Omental fat pad (tissue), 4 donors: ENCODE measurements around the gene PCDHGA4. TPM values are rescaled to one million over a fixed set of nuclear protein-coding genes. Genes with fewer than 3 reads are reported as not detected.
"Not testable (repeated sequence)": the region's sequence is repeated elsewhere in the genome, so short reads cannot be mapped to it uniquely, and the experiment has no call there.

Experiments
- ATAC-seq: fragments of 150-250 bp; one replicate; pipeline ENCODE4 v1.9.1; 2016; ENCODE audit warnings: mild to moderate bottlenecking, moderate library complexity; ENCODE audit not compliant: low FRiP score
- DNase-seq: peaks from one replicate; pipeline ENCODE4 v3.0.0-alpha.2; 2019; ENCODE audit warnings: low spot score
- total RNA-seq, 4 donors: library from RNA; depleted of rRNA; stranded (reverse); fragments of >200 nt; gene quantifications; one replicate each; pipeline ENCODE4 v1.1.0, GENCODE V29; 2016
- TF ChIP-seq, protein P1 (sequence below), 3 donors: fragments of 450-650 bp; IDR thresholded peaks; one replicate each; pipeline ENCODE4 v1.5.1; 2016 to 2017; ENCODE audit warnings: antibody characterized with exemption in 3 of 3, mild to moderate bottlenecking in 3 of 3, moderate library complexity in 2 of 3

PCDHGA4 gene
- total RNA-seq, 4 donors from 2014 or later, result 2.6 to 9.0 (median 3.9) TPM

DNA sequence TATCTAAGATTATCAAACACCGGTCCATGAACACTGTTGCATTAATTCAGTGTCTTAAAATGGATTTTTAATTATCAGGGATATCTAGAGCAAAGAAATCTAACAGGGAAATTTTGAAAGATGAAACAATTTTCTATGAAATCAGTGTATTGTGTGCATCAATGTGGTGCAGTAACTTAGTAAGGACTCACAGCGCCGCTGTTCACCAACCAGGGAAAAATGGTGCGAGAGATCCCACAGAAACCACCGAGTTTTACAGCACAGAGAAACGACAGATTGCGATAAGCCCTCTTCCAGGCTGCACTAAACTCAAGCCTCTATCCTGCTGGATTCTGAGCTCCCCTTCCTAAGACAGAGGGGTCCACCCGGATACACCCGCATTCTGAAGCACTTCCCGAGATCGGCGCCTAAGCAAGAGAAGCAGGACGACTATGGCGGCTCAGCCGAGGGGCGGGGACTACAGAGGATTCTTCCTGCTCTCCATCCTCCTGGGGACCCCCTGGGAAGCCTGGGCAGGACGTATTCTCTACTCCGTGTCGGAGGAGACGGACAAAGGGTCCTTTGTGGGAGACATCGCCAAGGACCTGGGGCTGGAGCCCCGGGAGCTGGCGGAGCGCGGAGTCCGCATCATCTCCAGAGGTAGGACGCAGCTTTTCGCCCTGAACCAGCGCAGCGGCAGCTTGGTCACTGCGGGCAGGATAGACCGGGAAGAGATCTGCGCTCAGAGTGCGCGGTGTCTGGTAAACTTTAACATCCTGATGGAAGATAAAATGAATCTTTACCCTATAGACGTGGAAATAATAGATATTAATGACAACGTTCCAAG, 27.9 kb downstream of the PCDHGA4 start, which contains the start of gene PCDHGA7:
TSS of gene PCDHGA7 (plus strand) at position 274 of the 826 bp plus-strand sequence. CDS start at position 432, 158 bp downstream.
- no peak for DNase-seq
- no peak for ATAC-seq
- TF ChIP-seq, protein P1, sequence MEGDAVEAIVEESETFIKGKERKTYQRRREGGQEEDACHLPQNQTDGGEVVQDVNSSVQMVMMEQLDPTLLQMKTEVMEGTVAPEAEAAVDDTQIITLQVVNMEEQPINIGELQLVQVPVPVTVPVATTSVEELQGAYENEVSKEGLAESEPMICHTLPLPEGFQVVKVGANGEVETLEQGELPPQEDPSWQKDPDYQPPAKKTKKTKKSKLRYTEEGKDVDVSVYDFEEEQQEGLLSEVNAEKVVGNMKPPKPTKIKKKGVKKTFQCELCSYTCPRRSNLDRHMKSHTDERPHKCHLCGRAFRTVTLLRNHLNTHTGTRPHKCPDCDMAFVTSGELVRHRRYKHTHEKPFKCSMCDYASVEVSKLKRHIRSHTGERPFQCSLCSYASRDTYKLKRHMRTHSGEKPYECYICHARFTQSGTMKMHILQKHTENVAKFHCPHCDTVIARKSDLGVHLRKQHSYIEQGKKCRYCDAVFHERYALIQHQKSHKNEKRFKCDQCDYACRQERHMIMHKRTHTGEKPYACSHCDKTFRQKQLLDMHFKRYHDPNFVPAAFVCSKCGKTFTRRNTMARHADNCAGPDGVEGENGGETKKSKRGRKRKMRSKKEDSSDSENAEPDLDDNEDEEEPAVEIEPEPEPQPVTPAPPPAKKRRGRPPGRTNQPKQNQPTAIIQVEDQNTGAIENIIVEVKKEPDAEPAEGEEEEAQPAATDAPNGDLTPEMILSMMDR (IDR thresholded peaks at IDR 0.05), result no peak

DNA sequence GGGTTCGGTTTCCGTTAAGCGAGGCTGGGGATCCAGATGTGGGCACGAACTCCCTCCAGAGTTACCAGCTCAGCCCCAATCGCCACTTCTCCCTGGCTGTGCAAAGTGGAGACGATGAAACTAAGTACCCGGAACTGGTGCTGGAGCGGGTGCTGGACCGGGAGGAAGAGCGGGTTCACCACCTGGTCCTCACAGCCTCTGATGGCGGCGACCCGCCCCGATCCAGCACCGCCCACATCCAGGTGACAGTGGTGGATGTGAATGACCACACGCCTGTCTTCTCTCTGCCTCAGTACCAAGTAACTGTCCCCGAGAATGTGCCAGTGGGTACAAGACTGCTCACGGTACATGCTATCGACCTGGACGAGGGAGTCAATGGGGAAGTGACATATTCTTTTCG, 28.5 kb downstream of the PCDHGA4 start:
- TF ChIP-seq, protein P1 (IDR thresholded peaks at IDR 0.05), result no peak
- ATAC-seq (no peak), DNase-seq (no peak)

DNA sequence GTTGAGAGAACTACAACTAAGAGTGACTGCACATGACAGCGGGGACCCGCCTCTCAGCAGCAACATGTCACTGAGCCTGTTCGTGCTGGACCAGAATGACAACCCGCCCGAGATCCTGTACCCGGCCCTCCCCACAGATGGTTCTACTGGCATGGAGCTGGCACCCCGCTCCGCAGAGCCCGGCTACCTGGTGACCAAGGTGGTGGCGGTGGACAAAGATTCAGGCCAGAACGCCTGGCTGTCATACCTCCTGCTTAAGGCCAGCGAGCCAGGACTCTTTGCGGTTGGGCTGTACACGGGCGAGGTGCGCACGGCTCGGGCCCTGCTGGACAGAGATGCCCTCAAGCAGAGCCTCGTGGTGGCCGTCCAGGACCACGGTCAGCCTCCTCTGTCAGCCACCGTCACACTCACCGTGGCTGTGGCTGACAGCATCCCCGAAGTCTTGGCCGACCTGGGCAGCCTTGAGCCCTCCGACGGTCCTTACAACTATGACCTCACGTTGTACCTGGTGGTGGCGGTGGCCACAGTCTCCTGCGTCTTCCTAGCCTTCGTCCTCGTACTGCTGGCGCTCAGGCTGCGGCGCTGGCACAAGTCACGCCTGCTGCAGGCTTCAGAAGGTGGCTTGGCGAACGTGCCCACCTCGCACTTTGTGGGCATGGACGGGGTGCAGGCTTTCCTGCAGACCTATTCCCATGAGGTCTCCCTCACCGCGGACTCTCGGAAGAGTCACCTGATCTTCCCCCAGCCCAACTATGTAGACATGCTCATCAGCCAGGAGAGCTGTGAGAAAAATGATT, 29.8 kb downstream of the PCDHGA4 start:
- ATAC-seq (no peak), DNase-seq (no peak)
- TF ChIP-seq, protein P1 (IDR thresholded peaks at IDR 0.05), result no peak

DNA sequence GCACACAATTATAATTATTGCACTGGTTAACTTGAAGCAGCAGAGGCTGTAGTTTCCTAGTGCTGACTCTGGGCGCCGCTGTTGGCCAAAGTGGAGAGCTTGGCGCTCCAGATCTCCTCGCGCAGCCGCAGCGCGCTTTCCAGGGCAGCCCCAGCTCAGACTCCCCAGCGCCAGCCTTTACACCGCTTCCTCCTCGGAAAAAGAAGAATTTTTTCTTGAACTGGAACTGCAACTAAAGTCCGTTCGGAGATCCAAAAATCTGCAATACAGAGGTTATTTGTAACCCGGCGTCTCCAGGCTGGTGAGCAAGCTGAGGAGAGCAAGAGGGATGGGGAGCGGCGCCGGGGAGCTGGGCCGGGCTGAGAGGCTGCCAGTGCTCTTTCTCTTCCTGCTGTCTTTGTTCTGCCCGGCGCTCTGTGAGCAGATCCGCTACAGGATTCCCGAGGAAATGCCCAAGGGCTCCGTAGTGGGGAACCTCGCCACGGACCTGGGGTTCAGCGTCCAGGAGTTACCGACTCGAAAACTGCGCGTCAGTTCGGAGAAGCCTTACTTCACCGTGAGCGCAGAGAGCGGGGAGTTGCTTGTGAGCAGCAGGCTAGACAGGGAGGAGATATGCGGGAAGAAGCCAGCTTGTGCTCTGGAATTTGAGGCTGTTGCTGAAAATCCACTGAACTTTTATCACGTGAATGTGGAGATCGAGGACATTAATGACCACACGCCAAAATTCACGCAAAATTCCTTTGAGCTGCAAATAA, 32.9 kb downstream of the PCDHGA4 start, which contains the start of gene PCDHGB4:
TSS of gene PCDHGB4 (plus strand) at position 142 of the 755 bp plus-strand sequence. CDS start at position 329, 187 bp downstream.
- DNase-seq, ATAC-seq: not testable (repeated sequence)

DNA sequence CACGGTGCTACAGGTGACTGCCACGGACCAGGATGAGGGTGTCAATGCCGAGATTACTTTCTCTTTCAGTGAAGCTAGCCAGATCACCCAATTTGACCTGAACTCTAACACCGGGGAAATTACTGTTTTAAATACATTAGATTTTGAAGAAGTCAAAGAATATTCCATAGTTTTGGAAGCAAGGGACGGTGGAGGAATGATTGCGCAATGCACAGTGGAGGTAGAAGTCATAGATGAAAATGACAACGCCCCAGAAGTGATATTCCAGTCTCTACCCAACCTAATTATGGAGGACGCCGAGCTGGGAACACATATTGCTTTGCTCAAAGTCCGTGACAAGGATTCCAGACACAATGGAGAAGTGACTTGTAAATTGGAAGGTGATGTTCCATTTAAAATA, 33.8 kb downstream of the PCDHGA4 start:
- TF ChIP-seq, protein P1 (IDR thresholded peaks at IDR 0.05), result no peak
- no peak for DNase-seq
- ATAC-seq, result no peak

DNA sequence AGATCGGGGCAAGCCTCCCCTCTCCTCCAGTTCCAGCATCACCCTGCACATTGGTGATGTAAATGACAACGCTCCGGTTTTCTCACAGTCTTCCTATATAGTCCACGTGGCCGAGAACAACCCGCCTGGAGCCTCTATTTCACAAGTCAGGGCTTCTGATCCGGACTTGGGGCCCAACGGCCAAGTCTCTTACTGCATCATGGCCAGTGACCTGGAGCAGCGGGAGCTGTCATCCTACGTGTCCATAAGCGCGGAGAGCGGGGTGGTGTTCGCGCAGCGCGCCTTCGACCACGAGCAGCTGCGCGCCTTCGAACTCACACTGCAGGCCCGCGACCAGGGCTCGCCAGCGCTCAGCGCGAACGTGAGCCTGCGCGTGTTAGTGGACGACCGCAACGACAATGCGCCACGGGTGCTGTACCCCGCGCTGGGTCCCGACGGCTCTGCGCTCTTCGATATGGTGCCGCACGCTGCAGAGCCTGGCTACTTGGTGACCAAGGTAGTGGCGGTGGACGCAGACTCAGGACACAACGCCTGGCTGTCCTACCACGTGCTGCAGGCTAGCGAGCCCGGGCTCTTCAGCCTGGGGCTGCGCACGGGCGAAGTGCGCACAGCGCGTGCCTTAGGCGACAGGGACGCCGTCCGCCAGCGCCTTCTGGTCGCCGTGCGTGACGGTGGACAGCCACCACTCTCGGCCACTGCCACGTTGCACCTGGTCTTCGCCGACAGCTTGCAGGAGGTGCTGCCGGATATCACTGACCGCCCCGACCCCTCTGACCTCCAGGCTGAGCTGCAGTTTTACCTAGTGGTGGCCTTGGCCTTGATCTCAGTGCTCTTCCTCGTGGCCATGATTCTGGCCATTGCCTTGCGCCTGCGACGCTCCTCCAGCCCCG, 34.6 kb downstream of the PCDHGA4 start:
- TF ChIP-seq, protein P1 (IDR thresholded peaks at IDR 0.05), result no peak
- no peak for DNase-seq
- no peak for ATAC-seq
